OCI-LY7 (cell line): ENCODE data around the gene FRMD3. TPM values are rescaled to one million over a fixed set of nuclear protein-coding genes. Genes with fewer than 3 reads are reported as not detected.

Experiments used
- BruUV-seq: library from RNA; stranded (reverse); fragments of 400-500 nt; replicated peaks from 2 replicates; lab custom pipeline; 2021; lab: Mats Ljungman, UMichigan
- CTCF ChIA-PET: fragments of 300-600 bp; sonication (Branson Sonifier 250); formaldehyde crosslinking; loops from one replicate; lab custom pipeline; 2022; ENCODE audit warnings: antibody characterized with exemption; ENCODE audit not compliant: unreplicated experiment; lab: Charles Lee
- POLR2A ChIA-PET: fragments of 300-600 bp; sonication (Branson Sonifier 250); formaldehyde crosslinking; loops from one replicate; lab custom pipeline; 2022; ENCODE audit warnings: antibody characterized with exemption; lab: Charles Lee
- DNase-seq: peaks from one replicate; pipeline ENCODE4 v3.0.0-alpha.2; 2015; ENCODE audit warnings: low spot score
- H2AFZ ChIP-seq: fragments of 200-600 bp; sonication (generic), shearing (Covaris generic); 2 replicates; pipeline ENCODE4 v1.6.1; 2014; ENCODE audit warnings: mild to moderate bottlenecking, antibody characterized with exemption, low read length, moderate library complexity
- H3K27ac ChIP-seq: fragments of 200-600 bp; sonication (generic); 2 replicates; pipeline ENCODE4 v1.5.1; 2014; ENCODE audit warnings: mixed run types, low read depth, mild to moderate bottlenecking, moderate library complexity, low read length, inconsistent platforms; ENCODE audit not compliant: poor library complexity, severe bottlenecking
- H3K36me3 ChIP-seq: fragments of 200-600 bp; sonication (generic); 2 replicates; pipeline ENCODE4 v1.6.1; 2014; ENCODE audit warnings: mild to moderate bottlenecking, antibody characterized with exemption, low read length, moderate library complexity, mixed read lengths; ENCODE audit not compliant: insufficient read depth
- H3K4me1 ChIP-seq: fragments of 200-600 bp; sonication (generic); 2 replicates; pipeline ENCODE4 v1.5.1; 2014; ENCODE audit warnings: mild to moderate bottlenecking, low read length; ENCODE audit not compliant: insufficient read depth, poor library complexity, severe bottlenecking
- H3K4me2 ChIP-seq: fragments of 200-600 bp; sonication (generic); 2 replicates; pipeline ENCODE4 v1.6.1; 2014; ENCODE audit warnings: mild to moderate bottlenecking, low read length
- H3K4me3 ChIP-seq: fragments of 200-600 bp; sonication (generic); 2 replicates; pipeline ENCODE4 v1.5.1; 2014; ENCODE audit warnings: mild to moderate bottlenecking, low read depth, low read length; ENCODE audit not compliant: poor library complexity, severe bottlenecking
- H3K79me2 ChIP-seq: fragments of 200-600 bp; sonication (generic); 2 replicates; pipeline ENCODE4 v1.6.1; 2016; ENCODE audit warnings: low read depth, mild to moderate bottlenecking, low read length, moderate library complexity, mixed read lengths; ENCODE audit not compliant: insufficient read depth
- H3K9me2 ChIP-seq: fragments of 200-600 bp; sonication (generic); 2 replicates; pipeline ENCODE4 v1.6.1; 2016; ENCODE audit warnings: mild to moderate bottlenecking, low read length, mixed read lengths; ENCODE audit not compliant: insufficient read depth
- H3K9me3 ChIP-seq: fragments of 200-600 bp; sonication (generic); 2 replicates; pipeline ENCODE4 v1.6.1; 2014; ENCODE audit warnings: mild to moderate bottlenecking, mixed run types, low read length, mixed read lengths
- H4K20me1 ChIP-seq: fragments of 200-600 bp; sonication (generic); 2 replicates; pipeline ENCODE4 v1.6.1; 2014; ENCODE audit warnings: mild to moderate bottlenecking, antibody characterized with exemption, low read length, moderate library complexity, mixed read lengths; ENCODE audit not compliant: insufficient read depth
- EZH2phosphoT487 ChIP-seq: fragments of 200-600 bp; sonication (generic); IDR thresholded peaks from 2 replicates; pipeline ENCODE4 v1.6.1; 2018; ENCODE audit warnings: low read depth, borderline replicate concordance, mild to moderate bottlenecking, mixed run types, antibody characterized with exemption, low read length, moderate library complexity, mixed read lengths
- intact Hi-C: fragments of 100-400 bp; cut with micrococcal nuclease; formaldehyde crosslinking; loops from one replicate; pipeline ENCODE4 v1.10.0; 2022; ENCODE audit not compliant: unreplicated experiment
- total RNA-seq, 2 experiments: library from RNA; depleted of rRNA in 1 of 2; stranded (reverse); fragments of >200 nt in 1 of 2; shearing (Covaris generic) in 1 of 2; gene quantifications; 2 replicates each; pipeline ENCODE4 v1.2.3, GENCODE V29; 2014 to 2022
- TF ChIP-seq, protein P1 (sequence below): fragments of 200-600 bp; sonication (generic); conservative IDR thresholded peaks from 2 replicates; pipeline ENCODE4 v1.5.1; 2014; ENCODE audit warnings: mild to moderate bottlenecking, antibody characterized with exemption, low read length, moderate library complexity, mixed read lengths

FRMD3 gene
- total RNA-seq, 2 experiments from 2014 or later, result 0.48 to 1.4 TPM

DNA sequence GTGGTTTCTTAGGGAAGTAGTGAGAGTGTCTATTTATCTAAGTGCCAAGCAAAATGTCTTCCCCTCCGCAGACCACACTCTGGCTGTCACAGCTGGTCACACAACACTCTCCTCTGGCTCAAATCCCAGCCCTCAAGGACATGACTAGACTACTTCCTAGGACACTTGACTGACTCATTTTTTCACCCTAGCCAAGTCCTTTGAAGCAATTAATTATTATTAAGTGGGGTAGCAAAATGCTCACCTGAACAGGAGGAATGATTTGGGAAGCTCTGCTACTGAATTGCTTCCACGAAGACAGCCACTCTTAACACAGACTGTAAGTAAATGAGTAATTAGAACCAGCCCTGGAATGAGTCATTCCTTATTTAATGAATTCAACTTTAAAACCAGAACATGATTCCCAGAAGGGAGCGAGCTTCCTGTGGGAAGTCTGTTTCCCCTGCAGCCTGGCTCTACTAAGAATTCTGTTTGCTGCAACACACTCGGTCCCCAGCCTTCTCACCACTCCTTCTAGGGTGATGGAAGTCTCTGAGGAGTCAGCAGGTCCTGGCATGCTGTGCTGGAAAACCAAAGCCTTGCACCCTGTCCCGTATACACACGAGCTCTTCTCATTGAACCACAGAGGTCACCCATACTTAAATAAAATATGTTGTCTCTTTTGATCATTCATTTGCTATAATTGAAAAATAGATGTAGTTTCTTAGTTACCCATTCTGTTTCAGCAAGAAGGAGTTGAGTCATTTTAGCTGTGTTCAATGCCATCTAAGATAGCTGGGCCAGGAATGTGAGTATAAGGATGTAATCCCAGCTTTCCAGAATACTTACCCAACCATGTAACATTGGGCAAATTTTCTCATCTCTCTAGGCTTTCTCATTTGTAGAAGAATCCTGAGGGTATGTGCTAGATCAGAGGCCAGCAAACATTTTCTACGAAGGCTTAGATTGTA lies 256.6 kb downstream of the FRMD3 start:
- TF ChIP-seq, protein P1, sequence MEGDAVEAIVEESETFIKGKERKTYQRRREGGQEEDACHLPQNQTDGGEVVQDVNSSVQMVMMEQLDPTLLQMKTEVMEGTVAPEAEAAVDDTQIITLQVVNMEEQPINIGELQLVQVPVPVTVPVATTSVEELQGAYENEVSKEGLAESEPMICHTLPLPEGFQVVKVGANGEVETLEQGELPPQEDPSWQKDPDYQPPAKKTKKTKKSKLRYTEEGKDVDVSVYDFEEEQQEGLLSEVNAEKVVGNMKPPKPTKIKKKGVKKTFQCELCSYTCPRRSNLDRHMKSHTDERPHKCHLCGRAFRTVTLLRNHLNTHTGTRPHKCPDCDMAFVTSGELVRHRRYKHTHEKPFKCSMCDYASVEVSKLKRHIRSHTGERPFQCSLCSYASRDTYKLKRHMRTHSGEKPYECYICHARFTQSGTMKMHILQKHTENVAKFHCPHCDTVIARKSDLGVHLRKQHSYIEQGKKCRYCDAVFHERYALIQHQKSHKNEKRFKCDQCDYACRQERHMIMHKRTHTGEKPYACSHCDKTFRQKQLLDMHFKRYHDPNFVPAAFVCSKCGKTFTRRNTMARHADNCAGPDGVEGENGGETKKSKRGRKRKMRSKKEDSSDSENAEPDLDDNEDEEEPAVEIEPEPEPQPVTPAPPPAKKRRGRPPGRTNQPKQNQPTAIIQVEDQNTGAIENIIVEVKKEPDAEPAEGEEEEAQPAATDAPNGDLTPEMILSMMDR, result no peak
- TF ChIP-seq EZH2phosphoT487, result no peak
- intact Hi-C loops, result no loop called here
- no peak overlapping the region for H2AFZ ChIP-seq

DNA sequence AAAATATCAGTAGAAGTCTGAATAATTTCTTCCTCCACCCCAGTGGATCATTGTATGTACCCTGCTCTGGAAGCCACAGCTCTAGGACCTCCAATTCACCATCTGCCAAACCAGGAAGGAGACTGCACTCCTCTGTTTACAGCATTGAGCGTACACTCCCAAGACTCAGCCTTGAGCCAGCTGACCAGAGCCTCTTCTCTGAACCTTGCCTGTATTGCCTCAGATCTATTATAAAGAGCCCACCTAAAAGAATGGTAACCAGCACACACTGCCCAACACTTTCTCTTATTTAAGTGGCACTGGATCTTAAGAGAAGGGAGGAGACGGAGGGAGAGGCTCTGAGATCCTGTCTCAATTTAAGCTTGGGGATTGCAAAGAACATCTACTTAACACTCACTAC lies 257.4 kb downstream of the FRMD3 start:
- no peaks in the 10 kb centered on the region for H3K9me2 ChIP-seq
- ChIA-PET POLR2A (interaction anchor here (0.8 kb wide), 1 partner anchor 10 kb away, joined by 3 read pairs; no protein-coding TSS in a partner anchor), CTCF (interaction anchor here (0.6 kb wide), 2 partner anchors 28 to 628 kb away, joined by 4 to 10 read pairs; no protein-coding TSS in a partner anchor)
- H4K20me1 ChIP-seq, result no peaks in the 10 kb centered on the region
- H3K4me1 ChIP-seq, result no peaks in the 10 kb centered on the region
- BruUV-seq, result no TSS peak
- no peaks in the 10 kb centered on the region for H3K79me2 ChIP-seq
- intact Hi-C loops, result no loop called here
- H2AFZ ChIP-seq, result no peak overlapping the region
- H3K4me2 ChIP-seq, result no peak overlapping the region
- no peaks in the 10 kb centered on the region for H3K36me3 ChIP-seq
- no peak for DNase-seq
- no peak overlapping the region for H3K4me3 ChIP-seq
- no peaks in the 10 kb centered on the region for H3K9me3 ChIP-seq
- no peak overlapping the region for H3K27ac ChIP-seq
- TF ChIP-seq, protein P1, result no peak
- no peak for TF ChIP-seq EZH2phosphoT487

More for the DNA sequence above, 256.6 kb downstream of the FRMD3 start:
- CTCF ChIA-PET, result interaction anchor here (0.6 kb wide), 1 partner anchor 627 kb away, joined by 4 read pairs; no protein-coding TSS in a partner anchor
- Histone ChIP-seq H4K20me1 (no peaks in the 10 kb centered on the region), H3K27ac (no peak overlapping the region), H3K9me3 (no peaks in the 10 kb centered on the region), H3K4me2 (no peak overlapping the region), H3K4me3 (no peak overlapping the region), H3K9me2 (no peaks in the 10 kb centered on the region), H3K79me2 (no peaks in the 10 kb centered on the region), H3K4me1 (no peaks in the 10 kb centered on the region), H3K36me3 (no peaks in the 10 kb centered on the region)
- BruUV-seq, result no TSS peak
- no peak for DNase-seq
- POLR2A ChIA-PET, result interaction anchor here (0.7 to 0.8 kb wide), 2 partner anchors 10 to 1568 kb away, joined by 3 to 5 read pairs; no protein-coding TSS in a partner anchor
